ENCODE data around the gene GPR149. TPM values are rescaled to one million over a fixed set of nuclear protein-coding genes. Genes with fewer than 3 reads are reported as not detected.

The GPR149 gene
- total RNA-seq, 4 donors from 2014 or later = not detected

GRCh38 chr3:154290187-154290586 lies 139.8 kb downstream of the GPR149 start:
- Histone ChIP-seq H3K4me1 (no peaks in the 10 kb centered on the region), H3K27ac (no peak overlapping the region), H3K9me3 (no peaks in the 10 kb centered on the region), H3K27me3 (no peaks in the 10 kb centered on the region), H3K36me3 (peaks cover 3 to 86% of the 10 kb centered on the region in 2 donors), H3K4me3 (no peak overlapping the region)
- no peak for ATAC-seq
- in situ Hi-C loops (cut with MboI; ENCODE audit: low sequenced_read_pairs in 4 of 4) = no loop called here
- TF ChIP-seq CTCF (IDR thresholded peaks at IDR 0.05 in 4 of 5, conservative IDR thresholded peaks at IDR 0.05 in 1 of 5) (no peak), POLR2A (IDR thresholded peaks at IDR 0.05) (no peak)
- no peak for DNase-seq
- intact Hi-C loops (cut with DNase I; ENCODE audit: low total_unique reads) = no loop called here

Other genes starting within 250 kb of the GPR149 start
- gene DHX36, start 105.7 kb downstream of the GPR149 start, total RNA-seq = 100 to 1,000 TPM in 2 of 4 donors, 10 to 100 TPM in 2; 59.0 to 211 (median 143) TPM